ENCODE results near the gene TLE5.
"Not testable (repeated sequence)": the region's sequence is repeated elsewhere in the genome, so short reads cannot be mapped to it uniquely, and the experiment has no call there.

The TLE5 gene

DNA sequence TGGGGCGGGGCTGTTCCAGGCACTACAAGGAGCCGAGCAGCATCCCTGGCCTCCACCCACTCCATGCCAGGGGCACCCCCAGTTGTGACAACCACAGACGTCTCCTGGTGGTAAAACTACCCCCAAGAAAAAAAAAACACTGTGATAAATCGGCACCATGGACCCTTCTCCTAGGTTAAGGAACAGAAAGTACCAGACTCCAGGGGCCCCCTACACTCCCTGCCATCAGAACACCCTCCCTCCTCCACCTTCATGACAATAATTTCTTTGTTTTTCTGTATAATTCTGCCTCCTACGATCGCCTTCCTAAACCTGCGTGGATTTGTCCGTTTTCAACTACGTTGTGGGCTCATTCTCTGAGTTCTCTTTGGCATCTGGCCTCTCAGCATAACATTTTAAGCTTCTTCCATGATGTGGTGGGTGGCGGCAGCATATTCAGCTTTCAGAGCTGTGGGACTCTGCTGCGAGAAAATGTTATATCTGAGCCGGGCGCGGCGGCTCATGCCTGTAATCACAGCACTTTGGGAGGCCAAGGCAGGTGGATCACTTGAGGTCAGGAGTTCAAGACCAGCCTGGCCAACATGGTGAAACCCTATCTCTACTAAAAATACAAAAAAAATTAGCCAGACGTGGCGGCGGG is 41.9 kb downstream of the TLE5 start:
- DNase-seq, result no peak

DNA sequence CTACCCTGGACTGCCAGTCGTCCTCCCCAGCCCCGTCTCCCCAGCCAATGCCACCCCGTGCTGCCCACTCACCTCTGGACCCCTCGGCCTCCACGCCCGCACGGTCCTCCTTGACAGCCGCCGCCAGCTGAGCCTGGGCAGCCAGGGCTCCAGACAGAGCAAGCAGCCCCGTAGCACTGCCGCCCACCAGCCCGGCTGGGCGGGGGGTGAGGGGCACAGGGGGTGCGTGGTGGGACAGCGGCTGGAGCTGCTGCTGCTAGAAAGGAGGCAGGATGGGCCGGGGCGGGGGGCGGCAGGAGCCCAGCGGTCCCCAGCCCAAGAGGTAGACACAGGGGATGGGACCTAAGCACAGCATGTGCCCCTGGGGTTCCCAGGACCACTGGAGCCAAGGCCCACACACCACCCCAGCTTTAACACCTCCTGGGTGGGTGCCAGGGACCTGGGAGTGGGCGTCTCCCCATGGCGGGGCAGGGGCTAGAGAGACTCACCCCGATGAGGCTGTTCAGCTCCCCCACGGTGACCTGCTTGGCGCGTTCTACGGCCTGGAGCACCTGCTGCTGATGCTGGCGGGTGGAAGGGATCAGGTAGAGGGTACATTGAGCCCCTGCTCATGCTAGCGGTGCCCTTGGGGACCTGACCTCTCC is 43.0 kb downstream of the TLE5 start:
- no peak for DNase-seq

DNA sequence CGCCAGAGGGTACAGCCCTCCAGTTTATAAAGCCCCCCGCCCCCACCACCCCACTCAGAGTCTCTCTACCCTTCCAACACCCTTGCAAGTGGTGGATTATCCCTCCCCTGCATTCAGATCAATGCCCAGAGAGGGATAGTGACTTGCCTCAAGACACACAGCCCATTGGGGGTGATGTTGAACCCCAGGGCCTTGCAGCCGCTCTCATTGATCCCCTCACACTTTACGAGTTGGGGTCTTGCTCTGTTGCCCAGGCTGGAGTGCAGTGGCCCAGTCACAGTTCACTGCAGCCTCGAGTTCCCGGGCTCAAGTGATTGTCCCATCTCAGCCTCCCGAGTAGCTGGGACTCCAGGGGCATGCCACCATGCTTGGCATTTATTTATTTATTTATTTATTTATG is 44.4 kb downstream of the TLE5 start:
- DNase-seq, result no peak

DNA sequence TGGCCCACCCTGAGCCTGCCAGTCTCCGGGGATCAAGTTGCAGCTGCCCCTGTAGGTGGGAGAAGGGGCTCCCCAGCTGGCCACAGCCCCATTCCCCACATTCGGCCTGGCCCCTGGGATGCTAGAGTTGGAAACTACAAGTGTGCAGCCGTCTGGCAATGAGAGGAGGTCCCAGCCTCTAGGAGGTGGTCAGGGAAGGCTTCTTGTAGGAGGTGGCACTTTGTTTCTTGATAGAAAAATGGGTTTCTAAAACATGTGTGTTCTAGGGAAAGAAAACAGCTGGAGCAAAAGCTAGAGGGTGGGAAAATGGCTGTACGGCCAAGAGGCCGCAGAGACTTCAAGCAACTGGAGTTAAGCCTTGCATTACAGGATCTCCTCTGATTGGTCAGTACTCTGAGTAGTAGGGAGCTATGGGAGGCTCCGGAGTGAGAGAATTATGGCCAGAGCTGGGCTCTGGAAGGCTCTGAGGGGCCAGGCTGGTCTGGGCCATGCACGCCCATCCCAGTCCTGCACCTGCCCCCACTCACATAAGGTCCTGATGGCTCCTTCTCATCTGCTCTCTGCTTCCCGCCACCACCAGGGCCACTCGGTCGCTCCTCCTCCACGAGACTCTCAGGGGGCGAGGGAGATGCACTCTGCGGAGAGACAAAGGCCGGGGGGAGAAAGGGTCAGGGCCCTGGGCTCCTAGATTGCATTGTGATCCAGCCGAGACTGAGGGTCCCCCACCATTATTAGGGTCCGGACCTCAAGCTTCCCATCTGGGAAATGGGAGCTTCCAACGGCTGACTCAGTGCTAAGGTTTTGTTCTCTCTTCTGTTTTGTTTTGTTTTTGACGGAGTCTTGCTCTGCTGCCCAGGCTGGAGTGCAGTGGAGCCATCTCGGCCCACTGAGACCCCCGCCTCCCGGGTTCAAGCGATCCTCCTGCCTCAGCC is 46.9 kb downstream of the TLE5 start:
- DNase-seq, result no peak

DNA sequence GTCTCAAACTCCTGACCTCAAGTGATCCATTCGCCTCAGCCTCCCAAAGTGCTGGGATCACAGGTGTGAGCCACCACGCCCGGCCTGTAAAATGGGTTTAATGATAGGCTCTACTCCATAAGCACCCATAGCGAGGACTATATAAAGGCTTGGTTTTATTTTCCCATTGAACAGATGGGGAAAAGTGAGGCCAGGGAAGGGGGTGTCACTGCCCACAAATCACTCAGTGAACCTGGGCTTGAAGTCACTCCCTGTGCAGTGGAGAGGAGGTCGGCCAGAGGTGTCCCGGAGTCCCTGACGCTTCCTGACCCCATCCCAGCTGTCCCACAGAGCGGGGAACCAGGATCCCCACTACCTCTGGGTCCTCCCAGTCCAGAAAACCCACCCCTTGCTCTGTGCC is 48.2 kb downstream of the TLE5 start:
- no peak for DNase-seq

DNA sequence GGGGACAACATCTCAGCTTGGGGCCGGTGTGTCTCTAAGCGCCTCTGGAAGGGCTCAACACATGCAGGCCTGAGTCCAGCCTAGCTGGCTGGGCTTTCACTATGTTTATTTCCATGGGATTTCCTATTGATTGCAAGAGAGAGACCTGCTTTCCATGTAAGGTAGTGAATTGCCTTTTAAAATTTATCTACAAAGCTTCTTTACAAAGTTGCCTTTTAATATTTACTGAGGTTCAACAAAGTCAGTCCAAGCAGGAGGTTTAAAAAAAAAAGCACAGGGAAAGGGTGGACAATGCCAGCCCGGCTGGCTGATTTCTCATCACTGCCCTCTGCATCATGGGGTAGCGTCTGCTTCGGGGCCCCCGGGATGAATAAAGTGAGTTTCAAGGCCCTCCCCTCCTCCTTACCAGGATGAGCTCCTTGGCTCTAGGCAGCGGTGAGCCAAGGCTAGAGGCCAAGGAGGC is 49.0 kb downstream of the TLE5 start:
- no peak for DNase-seq

DNA sequence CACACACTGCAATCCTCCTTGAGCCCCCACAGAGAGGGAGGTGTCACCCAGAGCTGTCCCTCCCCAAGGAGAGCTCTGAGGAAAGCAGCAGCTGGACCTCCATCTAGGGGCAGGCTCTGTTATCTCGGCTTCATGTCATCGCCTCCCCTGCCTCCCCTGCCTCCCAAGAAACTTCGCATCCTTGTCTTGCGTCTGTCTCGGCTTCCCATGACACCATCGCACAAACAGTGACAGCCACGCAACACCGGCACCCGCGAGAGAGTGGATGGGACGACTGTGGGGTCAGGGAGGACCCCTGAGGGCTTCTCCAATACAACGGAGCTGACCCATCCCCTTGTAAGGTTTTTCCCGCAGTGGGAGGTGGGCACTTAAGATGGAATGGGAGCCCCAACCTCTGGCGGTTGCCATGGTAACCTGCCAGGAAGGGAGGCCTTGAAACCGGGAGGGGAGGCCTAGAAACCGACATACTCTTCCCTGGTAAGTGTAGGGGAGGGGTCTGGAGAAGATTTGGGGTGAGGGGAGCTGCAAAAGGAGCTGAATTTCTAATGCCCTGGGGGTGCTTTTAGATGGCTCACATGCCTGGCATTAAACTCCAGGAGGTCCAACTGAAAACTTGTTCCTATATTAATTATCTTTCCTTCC is 49.6 kb downstream of the TLE5 start:
- no peak for DNase-seq

DNA sequence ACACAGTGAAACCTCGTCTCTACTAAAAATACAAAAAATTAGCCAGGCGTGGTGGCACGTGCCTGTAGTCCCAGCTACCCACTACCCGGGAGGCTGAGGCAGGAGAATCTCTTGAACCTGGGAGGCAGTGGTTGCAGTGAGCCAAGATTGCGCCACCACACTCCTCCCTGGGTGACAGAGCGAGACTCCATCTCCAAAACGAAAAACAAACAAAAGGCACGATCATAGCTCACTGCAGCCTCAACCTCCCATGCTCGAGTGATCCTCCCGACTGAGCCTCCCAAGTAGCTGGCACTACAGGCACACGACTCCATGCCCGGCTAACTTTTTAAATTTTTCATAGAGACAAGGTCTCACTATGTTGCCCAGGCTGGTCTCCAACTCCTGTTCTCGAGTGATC is 50.2 kb downstream of the TLE5 start:
- DNase-seq, result not testable (repeated sequence)

DNA sequence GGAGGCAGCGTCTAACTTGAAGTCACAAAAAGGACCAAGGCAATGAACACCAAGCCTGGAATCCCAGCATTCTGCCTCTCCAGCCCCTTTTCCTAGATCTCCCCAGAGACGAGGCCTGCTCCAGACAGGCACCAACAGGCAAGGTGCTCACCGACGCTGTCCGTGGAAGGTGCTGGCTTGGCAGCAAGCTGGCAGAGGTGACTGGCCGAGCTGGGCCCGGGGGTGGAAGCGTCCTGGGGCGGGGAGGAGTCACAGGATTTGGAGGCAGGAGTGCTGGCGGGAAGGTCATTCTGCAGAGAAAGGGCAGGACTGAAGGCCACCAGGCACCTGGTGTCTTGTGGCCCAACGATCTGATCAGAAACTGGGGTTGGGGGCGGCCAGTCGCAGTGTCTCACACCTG is 51.4 kb downstream of the TLE5 start:
- no peak for DNase-seq

DNA sequence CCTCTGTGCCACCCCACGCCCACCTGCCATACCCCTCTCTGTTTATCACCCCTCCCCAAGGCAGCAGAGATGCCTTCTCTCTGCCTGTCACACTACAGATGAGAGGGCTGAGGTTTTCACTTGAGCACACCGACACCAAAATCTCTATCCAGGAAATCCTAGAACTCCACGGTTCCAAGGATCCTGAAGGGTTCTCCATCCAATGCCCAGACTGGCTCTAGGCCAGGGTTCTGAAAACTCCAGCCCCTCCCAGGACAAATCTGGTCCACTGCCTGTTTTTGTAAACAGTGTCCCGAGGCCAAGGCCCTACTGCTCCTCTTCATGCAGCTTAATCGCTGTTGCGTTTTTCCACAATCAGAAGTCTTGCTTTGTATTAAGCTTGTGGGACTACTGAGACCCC is 53.3 kb downstream of the TLE5 start:
- DNase-seq, result no peak

DNA sequence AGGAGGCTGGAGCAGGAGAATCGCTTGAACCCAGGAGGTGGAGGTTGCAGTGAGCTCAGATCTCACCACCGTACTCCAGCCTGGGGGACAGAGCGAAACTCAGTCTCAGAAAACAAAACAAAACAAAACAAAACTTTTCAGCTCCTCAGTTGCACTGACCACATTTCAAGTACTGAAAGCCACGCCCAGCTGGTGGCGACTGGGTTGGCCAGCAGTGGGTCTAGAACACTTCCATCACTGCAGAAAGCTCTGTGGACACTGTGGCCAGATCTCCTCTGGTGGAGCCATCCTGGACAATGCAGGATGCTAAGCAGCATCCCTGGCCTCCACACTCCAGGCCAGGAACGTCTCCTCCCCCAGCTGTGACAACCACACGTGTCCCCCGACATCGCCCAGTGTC is 54.3 kb downstream of the TLE5 start:
- DNase-seq, result no peak

DNA sequence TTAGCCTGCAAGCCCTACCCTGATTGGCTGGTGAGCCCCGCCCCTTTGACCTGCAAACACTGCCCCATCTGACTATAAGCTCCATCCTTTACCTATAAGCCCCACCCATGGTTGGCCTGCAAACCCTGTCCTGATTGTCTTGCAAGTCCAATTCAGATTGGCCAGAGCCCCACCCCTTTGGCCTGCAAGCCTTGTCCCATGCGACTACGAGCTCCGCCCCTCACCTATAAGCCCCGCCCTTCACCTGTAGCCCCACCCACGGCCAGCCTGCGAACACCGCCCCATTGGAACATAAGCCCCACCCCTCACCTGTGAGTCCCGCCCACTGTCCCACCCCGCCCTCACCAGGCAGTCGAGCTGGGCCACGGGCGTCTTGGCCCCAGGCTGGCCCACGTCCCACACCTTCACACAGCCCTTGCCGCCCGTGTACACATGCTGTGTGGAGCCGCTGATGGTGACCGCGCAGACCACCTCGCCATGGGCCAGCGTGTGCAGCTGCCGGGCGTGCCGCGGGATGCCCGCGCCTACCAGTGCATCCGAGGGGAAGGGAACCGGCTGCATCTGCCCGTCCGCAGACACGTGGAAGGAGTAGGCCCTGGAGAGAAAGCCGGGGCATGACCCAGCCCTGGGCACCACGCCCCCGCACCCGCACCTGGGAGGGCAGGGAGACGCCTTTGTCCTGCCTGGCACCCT is 56.1 kb downstream of the TLE5 start:
- DNase-seq, result no peak

DNA sequence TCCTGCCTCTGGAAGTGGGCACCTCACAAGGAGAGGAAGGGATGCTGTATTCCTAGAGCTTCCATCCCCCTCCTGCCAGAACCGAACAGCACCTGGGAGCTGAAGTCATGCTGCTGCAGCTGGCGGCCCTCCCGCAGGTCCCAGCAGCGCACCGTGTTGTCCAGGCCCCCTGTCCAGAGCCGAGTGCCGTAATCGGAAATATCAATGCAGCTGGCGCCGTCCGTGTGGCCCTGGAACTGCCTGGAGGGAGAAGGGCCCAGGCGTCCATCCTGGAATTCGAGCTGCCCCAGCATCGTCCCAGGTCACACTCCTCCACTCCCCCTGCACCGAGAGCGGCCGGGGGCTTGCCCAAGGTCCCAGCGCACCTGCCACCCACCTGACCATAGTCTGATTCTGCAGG is 57.0 kb downstream of the TLE5 start:
- no peak for DNase-seq

DNA sequence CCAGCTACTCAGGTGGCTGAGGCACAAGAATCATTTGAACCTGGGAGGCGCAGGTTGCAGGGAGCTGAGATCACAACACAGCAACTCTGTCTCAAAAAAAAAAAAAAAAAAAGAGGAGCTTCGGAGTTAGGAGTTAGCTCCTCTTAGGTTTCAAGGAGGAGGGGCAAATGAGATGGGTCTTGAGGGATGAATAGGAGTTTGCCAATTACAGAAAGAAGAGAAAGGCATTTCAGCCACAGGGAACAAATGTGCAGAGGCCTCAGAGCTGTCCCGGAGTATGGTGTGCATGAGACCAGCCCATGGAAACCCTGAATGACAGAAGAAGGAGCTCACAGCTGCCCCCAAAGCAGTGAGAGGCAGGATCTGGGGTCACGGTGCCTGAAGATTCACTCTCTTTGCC is 57.8 kb downstream of the TLE5 start:
- no peak for DNase-seq

DNA sequence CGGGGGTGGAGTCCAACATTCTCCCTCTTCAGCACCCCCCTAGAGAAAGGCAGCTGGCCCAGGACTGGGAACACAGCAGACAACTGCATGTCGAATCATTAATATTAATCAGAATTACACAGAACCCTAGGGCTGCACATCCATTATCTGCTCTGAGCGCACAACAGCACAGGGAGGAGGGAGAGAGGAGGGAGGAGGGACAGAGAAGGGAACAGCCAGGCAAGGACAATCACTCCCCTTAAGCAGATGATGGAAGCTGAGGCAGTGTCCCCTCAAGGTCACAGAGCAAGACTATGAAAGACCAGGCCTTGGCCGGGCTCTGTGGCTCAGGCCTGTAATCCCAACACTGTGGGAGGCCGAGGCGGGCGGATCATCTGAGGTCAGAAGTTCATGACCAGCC is 59.2 kb downstream of the TLE5 start:
- DNase-seq, result no peak

Data from NCI-H1694 (cell line).